GM19328 (cell line): ENCODE measurements around the gene OR52D1.
A peak's percentile ranks its signal among the peaks of the same experiment; 100 is the strongest.

Experiments used
- ATAC-seq: cut with Tn5 transposase; IDR thresholded peaks from one replicate; pipeline ENCODE4 v1.9.1; 2021; ENCODE audit warnings: mild to moderate bottlenecking, moderate library complexity; ENCODE audit not compliant: unreplicated experiment

OR52D1 gene

GRCh38 chr11:5488385-5488784 lies at the start of gene OR52D1:
TSS of gene OR52D1 (plus strand) at chr11:5488685. CDS start at chr11:5488707, 22 bp downstream.
- ATAC-seq, result no peak

GRCh38 chr11:5441414-5441813 lies 47.1 kb upstream of the OR52D1 start, which contains the start of gene OR51I1:
TSS of gene OR51I1 (minus strand) at chr11:5441514. CDS start at chr11:5441514, 0 bp downstream.
- no peak for ATAC-seq

- ATAC-seq, result no peak
These were observed 44.6 kb upstream of the OR52D1 start for GRCh38 chr11:5443835-5444393.

GRCh38 chr11:5449023-5449422 lies 39.5 kb upstream of the OR52D1 start, which contains the start of gene OR51I2:
TSS of gene OR51I2 (plus strand) at chr11:5449323. CDS start at chr11:5453489, 4,166 bp downstream.
- no peak for ATAC-seq

GRCh38 chr11:5449432-5449831 lies 39.1 kb upstream of the OR52D1 start:
- ATAC-seq, result no peak

GRCh38 chr11:5460983-5461621 lies 27.4 kb upstream of the OR52D1 start:
- no peak for ATAC-seq

GRCh38 chr11:5467527-5467926 lies 21.0 kb upstream of the OR52D1 start:
- no peak for ATAC-seq

GRCh38 chr11:5473921-5474320 lies 14.6 kb upstream of the OR52D1 start:
- ATAC-seq, result no peak

- ATAC-seq, result peak; percentile 90
These were observed 12.2 kb upstream of the OR52D1 start for GRCh38 chr11:5476186-5476819.

GRCh38 chr11:5486003-5486402 lies 2.5 kb upstream of the OR52D1 start:
- no peak for ATAC-seq

GRCh38 chr11:5486421-5486820 lies 2.1 kb upstream of the OR52D1 start:
- ATAC-seq, result no peak

GRCh38 chr11:5488798-5489399 lies 414 bp downstream of the OR52D1 start:
- no peak for ATAC-seq

- no peak for ATAC-seq
These were observed 1.3 kb downstream of the OR52D1 start for GRCh38 chr11:5489576-5490357.

GRCh38 chr11:5499671-5500070 lies 11.2 kb downstream of the OR52D1 start:
- ATAC-seq, result no peak

- ATAC-seq, result no peak
These were observed 11.9 kb downstream of the OR52D1 start for GRCh38 chr11:5500393-5500801.

GRCh38 chr11:5504403-5504921 lies 16.0 kb downstream of the OR52D1 start:
- ATAC-seq, result no peak

- ATAC-seq, result no peak
These were observed 17.0 kb downstream of the OR52D1 start for GRCh38 chr11:5505363-5506048.

GRCh38 chr11:5507177-5507932 lies 18.9 kb downstream of the OR52D1 start:
- no peak for ATAC-seq

- ATAC-seq, result no peak
These were observed 19.4 kb downstream of the OR52D1 start for GRCh38 chr11:5507933-5508305.
